Cardiac septum (tissue), 1 donor: ENCODE data around the gene POLR2A. TPM values are rescaled to one million over a fixed set of nuclear protein-coding genes. Genes with fewer than 3 reads are reported as not detected.

Experiments used
- DNase-seq: peaks from one replicate; pipeline ENCODE4 v3.0.0-alpha.2; 2020; ENCODE audit warnings: low spot score
- intact Hi-C: fragments of 100-400 bp; cut with DNase I; formaldehyde crosslinking; loops from one replicate; pipeline ENCODE4 v1.14.0; 2022
- total RNA-seq: library from RNA; stranded (reverse); fragmentation: NEBNext Ultra II Directional; extraction: Animal tissue kit (Norgen Biotek cat#: 25700); gene quantifications from one replicate; pipeline ENCODE4 v1.2.1, GENCODE V29; 2021
- donor health status: DM: no; HTN: no; CAD: no.

Gene POLR2A
- total RNA-seq, 1 donor from 2014 or later, result 56.4 TPM

GRCh38 chr17:7497228-7497627, 13.1 kb downstream of the POLR2A start:
- intact Hi-C loops, result no loop called here
- no peak for DNase-seq

GRCh38 chr17:7497636-7498035, 13.5 kb downstream of the POLR2A start:
- DNase-seq, result no peak
- intact Hi-C loops, result no loop called here

GRCh38 chr17:7499161-7499560, 15.0 kb downstream of the POLR2A start:
- no peak for DNase-seq
- intact Hi-C loops, result no loop called here

GRCh38 chr17:7501729-7502128, 17.6 kb downstream of the POLR2A start:
- intact Hi-C loops, result no loop called here
- no peak for DNase-seq

- no peak for DNase-seq
- intact Hi-C loops, result no loop called here
These were observed 18.1 kb downstream of the POLR2A start for GRCh38 chr17:7502171-7502847.

DNA sequence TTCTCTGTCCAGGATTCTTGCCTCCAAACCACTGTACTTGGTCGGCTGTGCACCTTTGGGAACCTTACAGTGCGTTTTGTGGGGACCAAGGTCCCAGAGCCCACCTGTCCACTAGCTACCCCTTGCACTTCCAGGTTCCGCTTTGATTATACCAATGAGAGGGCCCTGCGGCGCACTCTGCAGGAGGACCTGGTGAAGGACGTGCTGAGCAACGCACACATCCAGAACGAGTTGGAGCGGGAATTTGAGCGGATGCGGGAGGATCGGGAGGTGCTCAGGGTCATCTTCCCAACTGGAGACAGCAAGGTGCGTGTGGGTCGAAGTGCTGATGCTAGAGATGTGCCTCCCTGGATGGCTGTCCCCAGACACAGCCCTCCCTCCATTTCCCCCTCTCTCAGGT, 18.8 kb downstream of the POLR2A start:
- intact Hi-C loops, result no loop called here
- DNase-seq, result no peak

GRCh38 chr17:7503521-7503920, 19.4 kb downstream of the POLR2A start:
- no peak for DNase-seq
- intact Hi-C loops, result no loop called here

DNA sequence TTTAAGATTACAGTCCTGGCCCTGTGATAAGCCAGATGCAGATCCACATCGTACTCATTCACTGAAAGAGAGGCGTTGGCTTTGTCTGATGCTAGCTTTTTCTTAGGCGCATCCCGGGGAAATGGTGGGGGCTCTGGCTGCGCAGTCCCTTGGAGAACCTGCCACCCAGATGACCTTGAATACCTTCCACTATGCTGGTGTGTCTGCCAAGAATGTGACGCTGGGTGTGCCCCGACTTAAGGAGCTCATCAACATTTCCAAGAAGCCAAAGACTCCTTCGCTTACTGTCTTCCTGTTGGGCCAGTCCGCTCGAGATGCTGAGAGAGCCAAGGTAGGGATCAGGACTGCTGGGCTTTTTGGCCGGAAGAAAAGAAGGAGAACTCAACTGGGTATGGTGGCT, 24.0 kb downstream of the POLR2A start:
- intact Hi-C loops, result no loop called here
- no peak for DNase-seq

DNA sequence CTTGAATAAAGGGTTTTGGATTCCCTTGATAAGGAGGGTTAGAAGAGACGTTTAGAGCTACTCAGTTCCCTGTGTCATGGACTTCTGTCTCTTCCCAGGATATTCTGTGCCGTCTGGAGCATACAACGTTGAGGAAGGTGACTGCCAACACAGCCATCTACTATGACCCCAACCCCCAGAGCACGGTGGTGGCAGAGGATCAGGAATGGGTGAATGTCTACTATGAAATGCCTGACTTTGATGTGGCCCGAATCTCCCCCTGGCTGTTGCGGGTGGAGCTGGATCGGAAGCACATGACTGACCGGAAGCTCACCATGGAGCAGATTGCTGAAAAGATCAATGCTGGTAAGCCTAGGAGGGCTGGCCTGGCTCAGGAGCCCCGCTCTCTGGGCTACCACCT, 24.7 kb downstream of the POLR2A start:
- intact Hi-C loops, result no loop called here
- no peak for DNase-seq

DNA sequence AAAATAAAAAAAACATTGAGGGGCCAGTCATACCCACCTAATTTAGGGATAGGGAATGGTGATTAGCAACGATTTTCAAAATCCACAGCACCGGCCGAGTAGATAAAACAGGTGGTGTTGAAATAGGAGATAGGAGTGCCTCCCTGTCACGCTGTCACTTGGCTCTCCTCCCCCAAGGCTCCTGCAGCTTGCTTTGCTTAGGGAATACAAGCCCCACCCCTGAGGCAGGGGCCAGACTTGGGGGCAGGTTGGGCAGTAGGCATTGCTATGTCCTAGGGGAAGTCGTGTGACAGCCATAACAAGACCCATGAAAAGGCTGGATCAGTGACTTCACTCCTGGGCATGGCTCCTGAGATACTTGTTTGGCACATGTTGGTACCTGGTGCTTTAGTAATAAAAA, 25.8 kb downstream of the POLR2A start:
- intact Hi-C loops, result no loop called here
- no peak for DNase-seq

GRCh38 chr17:7511108-7511507, 26.9 kb downstream of the POLR2A start:
- intact Hi-C loops, result no loop called here

GRCh38 chr17:7512105-7512504, 27.9 kb downstream of the POLR2A start:
- no peak for DNase-seq
- intact Hi-C loops, result no loop called here

More at GRCh38 chr17:7511108-7511507, 26.9 kb downstream of the POLR2A start:
- DNase-seq, result no peak

- intact Hi-C loops, result no loop called here
- no peak for DNase-seq
These were observed 28.8 kb downstream of the POLR2A start for GRCh38 chr17:7512824-7513540.

DNA sequence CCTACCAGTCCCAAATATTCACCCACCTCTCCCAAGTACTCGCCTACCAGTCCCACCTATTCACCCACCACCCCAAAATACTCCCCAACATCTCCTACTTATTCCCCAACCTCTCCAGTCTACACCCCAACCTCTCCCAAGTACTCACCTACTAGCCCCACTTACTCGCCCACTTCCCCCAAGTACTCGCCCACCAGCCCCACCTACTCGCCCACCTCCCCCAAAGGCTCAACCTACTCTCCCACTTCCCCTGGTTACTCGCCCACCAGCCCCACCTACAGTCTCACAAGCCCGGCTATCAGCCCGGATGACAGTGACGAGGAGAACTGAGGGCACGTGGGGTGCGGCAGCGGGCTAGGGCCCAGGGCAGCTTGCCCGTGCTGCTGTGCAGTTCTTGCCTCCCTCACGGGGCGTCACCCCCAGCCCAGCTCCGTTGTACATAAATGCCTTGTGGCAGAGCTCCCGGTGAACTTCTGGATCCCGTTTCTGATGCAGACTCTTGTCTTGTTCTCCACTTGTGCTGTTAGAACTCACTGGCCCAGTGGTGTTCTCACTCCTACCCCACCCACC, 29.8 kb downstream of the POLR2A start:
- DNase-seq, result no peak
- intact Hi-C loops, result loop anchor here (2.0 kb wide), 1 partner anchor 47 kb away; the partner anchor contains the start of gene SENP3

DNA sequence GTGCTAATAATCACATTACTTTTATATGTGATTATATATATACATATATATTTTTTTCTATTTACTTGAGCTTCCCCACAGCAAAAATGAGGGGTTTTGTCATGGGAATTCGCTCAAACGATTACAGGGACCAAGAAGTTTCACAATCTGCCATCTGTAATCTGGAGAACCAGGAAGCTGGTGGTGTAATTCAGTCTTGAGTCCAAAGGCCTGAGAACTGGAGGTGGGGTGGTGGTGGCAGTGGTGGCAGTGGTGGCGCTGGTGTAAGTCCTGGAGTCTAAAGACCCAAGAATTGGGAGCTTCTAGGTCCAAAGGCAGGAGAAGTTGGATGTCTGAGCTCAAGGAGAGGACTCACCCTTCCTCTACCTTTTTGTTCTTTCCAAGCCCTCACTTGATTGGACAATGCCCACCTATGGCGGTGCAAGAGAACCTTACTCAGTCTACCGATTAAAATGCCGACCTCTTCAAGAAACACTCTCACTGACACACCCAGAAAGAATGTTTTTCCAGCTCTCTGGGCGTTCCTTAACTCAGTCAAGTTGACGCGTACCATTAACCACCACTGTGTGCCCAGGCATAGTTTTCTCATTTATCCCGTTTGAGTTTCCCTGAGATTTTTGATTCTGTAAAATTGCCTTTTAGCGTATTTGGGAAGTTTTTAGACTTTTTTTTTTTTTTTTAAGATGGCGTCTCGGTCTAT, 31.9 kb downstream of the POLR2A start:
- intact Hi-C loops, result loop anchor here (2.0 kb wide), 1 partner anchor 45 kb away; the partner anchor contains the start of gene SENP3

GRCh38 chr17:7523033-7523432, 38.9 kb downstream of the POLR2A start:
- intact Hi-C loops, result no loop called here
- peak; percentile 79 for DNase-seq

More for the DNA sequence above, 31.9 kb downstream of the POLR2A start:
- DNase-seq, result no peak

- no peak for DNase-seq
- intact Hi-C loops, result no loop called here
These were observed 44.7 kb downstream of the POLR2A start for GRCh38 chr17:7528842-7529241.

GRCh38 chr17:7530023-7530900, 46.1 kb downstream of the POLR2A start:
- intact Hi-C loops, result no loop called here

DNA sequence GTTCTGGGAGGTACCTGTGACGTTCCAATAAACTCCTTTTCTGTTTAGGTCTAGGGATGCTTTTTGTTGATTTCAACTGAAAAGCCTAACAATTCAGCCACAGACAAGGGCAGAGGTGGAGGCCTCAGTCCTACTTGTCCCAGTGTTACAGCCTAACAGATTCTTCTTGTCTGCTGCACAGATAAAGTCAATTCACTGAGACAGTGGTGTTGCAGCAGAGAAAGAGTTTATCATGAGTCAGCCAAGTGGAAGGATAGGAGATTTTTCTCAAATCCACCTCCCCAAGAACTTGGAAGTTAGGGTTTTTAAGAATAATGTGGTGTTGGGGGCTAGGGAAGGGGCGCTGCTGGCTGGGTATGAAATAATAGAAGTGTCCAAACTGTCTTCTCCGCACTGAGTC, 53.9 kb downstream of the POLR2A start:
- DNase-seq, result no peak
- intact Hi-C loops, result no loop called here

More at GRCh38 chr17:7530023-7530900, 46.1 kb downstream of the POLR2A start:
- no peak for DNase-seq
